ENCODE results near the gene NLRP7. TPM values are rescaled to one million over a fixed set of nuclear protein-coding genes. Genes with fewer than 3 reads are reported as not detected.

Gene NLRP7
- total RNA-seq, 1 experiment from 2014 or later = 0.11 TPM

DNA sequence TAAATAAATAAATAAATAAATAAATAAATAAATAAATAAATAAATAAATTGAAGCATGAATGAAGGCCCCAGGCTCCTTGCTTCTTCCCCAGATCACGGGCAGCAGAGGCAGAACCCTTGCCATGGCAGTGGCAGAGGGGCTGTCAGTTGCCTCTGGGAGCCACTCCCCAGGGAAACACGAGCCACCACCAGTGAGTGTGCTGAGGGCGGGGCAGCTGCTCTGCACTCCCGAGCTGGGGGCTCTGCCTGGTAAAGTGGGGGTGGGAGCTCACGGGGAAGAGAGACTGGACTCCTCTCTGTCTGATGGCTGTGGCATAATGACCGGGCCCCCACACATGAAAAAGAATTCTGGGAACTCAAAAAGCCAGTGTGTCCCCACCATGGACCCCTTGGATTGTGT, 65.4 kb downstream of the NLRP7 start:
- no peaks in the 10 kb centered on the region for H3K9me3 ChIP-seq (ENCODE audit: low read length)
- H3K4me3 ChIP-seq (ENCODE audit: low read length) = no peak overlapping the region
- H3K27ac ChIP-seq (ENCODE audit: low read length) = no peak overlapping the region
- no peaks in the 10 kb centered on the region for H3K79me2 ChIP-seq (ENCODE audit: low read length)
- no peaks in the 10 kb centered on the region for H3K27me3 ChIP-seq (ENCODE audit: low read length)
- no peaks in the 10 kb centered on the region for H4K20me1 ChIP-seq (ENCODE audit: insufficient read depth, low read depth, low read length)
- H3K36me3 ChIP-seq (ENCODE audit: insufficient read depth, low read length) = no peaks in the 10 kb centered on the region
- H3K4me1 ChIP-seq (ENCODE audit: low read length) = no peaks in the 10 kb centered on the region
- no peaks in the 10 kb centered on the region for H3K9me2 ChIP-seq (replicated peaks; ENCODE audit: insufficient read depth, low read length)
- no peak overlapping the region for H3K9ac ChIP-seq (ENCODE audit: low read length)
- no peak for DNase-seq
- H2AFZ ChIP-seq (ENCODE audit: low read length) = no peak overlapping the region
- H3K4me2 ChIP-seq (ENCODE audit: low read depth, low read length, poor library complexity, severe bottlenecking) = no peak overlapping the region

DNA sequence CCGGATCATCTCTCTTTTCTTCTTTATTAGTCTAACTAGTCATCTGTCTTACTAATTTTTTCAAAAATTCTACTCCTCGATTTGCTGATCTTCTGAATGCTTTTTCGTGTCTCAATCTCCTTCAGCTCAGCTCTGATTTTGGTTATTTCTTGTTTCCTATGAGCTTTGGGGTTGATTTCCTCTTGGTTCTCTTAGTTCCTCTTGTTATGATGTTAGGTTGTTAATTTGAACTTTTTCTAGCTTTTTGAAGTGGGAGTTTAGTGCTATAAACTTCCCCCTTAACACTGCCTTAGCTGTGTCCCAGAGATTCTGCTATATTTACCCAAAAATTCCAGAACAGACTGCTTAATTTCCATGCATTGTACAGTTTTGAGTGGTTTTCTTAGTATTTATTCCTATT, 69.9 kb downstream of the NLRP7 start:
- Histone ChIP-seq H3K27me3 (ENCODE audit: low read length) (no peaks in the 10 kb centered on the region), H3K36me3 (ENCODE audit: insufficient read depth, low read length) (no peaks in the 10 kb centered on the region), H3K9ac (ENCODE audit: low read length) (no peak overlapping the region), H2AFZ (ENCODE audit: low read length) (no peak overlapping the region), H3K27ac (ENCODE audit: low read length) (no peak overlapping the region), H3K4me1 (ENCODE audit: low read length) (no peaks in the 10 kb centered on the region), H3K9me2 (replicated peaks; ENCODE audit: insufficient read depth, low read length) (no peaks in the 10 kb centered on the region), H3K79me2 (ENCODE audit: low read length) (no peaks in the 10 kb centered on the region), H3K4me3 (ENCODE audit: low read length) (no peak overlapping the region), H3K9me3 (ENCODE audit: low read length) (no peaks in the 10 kb centered on the region), H3K4me2 (ENCODE audit: low read depth, low read length, poor library complexity, severe bottlenecking) (no peak overlapping the region), H4K20me1 (ENCODE audit: insufficient read depth, low read depth, low read length) (no peaks in the 10 kb centered on the region)
- DNase-seq = no peak

DNA sequence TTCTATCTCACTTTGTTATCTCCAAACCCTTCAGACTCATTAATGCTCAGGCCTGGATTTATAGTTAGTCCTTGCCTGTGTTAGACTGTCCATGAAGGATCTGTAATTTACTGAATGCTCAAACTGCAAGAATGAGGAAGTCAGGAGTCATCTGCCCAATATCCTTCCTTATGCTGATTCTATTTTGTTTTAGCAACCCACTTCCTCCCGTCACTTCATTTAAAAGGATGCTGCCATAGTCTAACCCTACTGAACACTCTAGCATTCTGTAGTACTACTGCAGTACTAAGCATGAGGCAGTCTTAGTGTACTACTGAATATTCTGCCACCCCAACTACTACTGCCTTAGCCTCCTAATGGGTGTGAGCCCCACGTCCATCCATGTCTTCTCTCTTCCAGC, 71.8 kb downstream of the NLRP7 start:
- Histone ChIP-seq H2AFZ (ENCODE audit: low read length) (no peak overlapping the region), H3K9me2 (replicated peaks; ENCODE audit: insufficient read depth, low read length) (no peaks in the 10 kb centered on the region), H3K9ac (ENCODE audit: low read length) (no peak overlapping the region), H3K27ac (ENCODE audit: low read length) (no peak overlapping the region), H3K36me3 (ENCODE audit: insufficient read depth, low read length) (no peaks in the 10 kb centered on the region), H3K27me3 (ENCODE audit: low read length) (no peaks in the 10 kb centered on the region), H3K4me3 (ENCODE audit: low read length) (no peak overlapping the region), H3K9me3 (ENCODE audit: low read length) (no peaks in the 10 kb centered on the region), H3K4me2 (ENCODE audit: low read depth, low read length, poor library complexity, severe bottlenecking) (no peak overlapping the region), H3K79me2 (ENCODE audit: low read length) (no peaks in the 10 kb centered on the region), H4K20me1 (ENCODE audit: insufficient read depth, low read depth, low read length) (no peaks in the 10 kb centered on the region), H3K4me1 (ENCODE audit: low read length) (no peaks in the 10 kb centered on the region)
- DNase-seq = peak; percentile 39

DNA sequence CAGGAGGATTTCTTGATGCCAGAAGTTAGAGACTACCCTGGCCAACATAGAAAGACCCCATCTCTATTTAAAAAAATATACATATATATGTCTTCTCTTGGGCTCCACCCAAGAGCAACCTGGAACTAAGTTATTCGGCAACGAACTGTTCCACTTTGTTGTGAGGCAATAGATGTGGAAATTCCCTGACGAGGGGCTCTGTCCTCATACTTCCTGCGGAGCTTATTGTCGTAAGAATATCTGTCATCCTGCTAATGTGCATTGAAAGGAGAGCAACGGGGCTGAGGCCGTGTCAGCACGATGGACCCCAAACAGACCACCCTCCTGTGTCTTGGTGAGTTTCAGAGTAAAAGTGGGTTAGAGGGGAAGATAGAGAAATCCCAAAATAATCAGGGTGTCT, 73.3 kb downstream of the NLRP7 start, which contains the start of gene FCAR:
Gene FCAR (plus strand): TSS at position 246 of the 400 bp plus-strand sequence. CDS start 55 bp downstream, at position 301.
- Histone ChIP-seq H3K9ac (ENCODE audit: low read length) (no peak within 1 kb of the TSS), H3K4me1 (ENCODE audit: low read length) (no peaks in the 10 kb centered on the region), H3K27ac (ENCODE audit: low read length) (no peak within 1 kb of the TSS)

More for the DNA sequence above, 73.3 kb downstream of the NLRP7 start, which contains the start of gene FCAR:
- no peaks in the 10 kb centered on the region for H3K79me2 ChIP-seq (ENCODE audit: low read length)
- H3K9me3 ChIP-seq (ENCODE audit: low read length) = no peaks in the 10 kb centered on the region
- no peak within 1 kb of the TSS for H2AFZ ChIP-seq (ENCODE audit: low read length)
- H3K9me2 ChIP-seq (replicated peaks; ENCODE audit: insufficient read depth, low read length) = no peaks in the 10 kb centered on the region
- no peak for DNase-seq
- no peaks in the 10 kb centered on the region for H3K27me3 ChIP-seq (ENCODE audit: low read length)
- H3K36me3 ChIP-seq (ENCODE audit: insufficient read depth, low read length) = no peaks in the 10 kb centered on the region
- H3K4me2 ChIP-seq (ENCODE audit: low read depth, low read length, poor library complexity, severe bottlenecking) = no peak within 1 kb of the TSS
- H4K20me1 ChIP-seq (ENCODE audit: insufficient read depth, low read depth, low read length) = no peaks in the 10 kb centered on the region
- no peak within 1 kb of the TSS for H3K4me3 ChIP-seq (ENCODE audit: low read length)

Small RNAs within 50 kb of the gene (small RNA-seq; reads per million reads assigned to genes)
- gene AC011476.8 = not detected

Other genes starting within 250 kb of the NLRP7 start
- not detected in 2 replicates for gene KIR3DL3, start 223.1 kb downstream of the NLRP7 start, total RNA-seq (2014; rRNA removed; shearing (Covaris generic); ENCODE audit: low replicate concordance)
- not detected in 2 replicates for gene KIR2DL3, start 209.0 kb downstream of the NLRP7 start, total RNA-seq (2014; rRNA removed; shearing (Covaris generic); ENCODE audit: low replicate concordance)
- not detected in 2 replicates for gene KIR2DL1, start 177.7 kb downstream of the NLRP7 start, total RNA-seq (2014; rRNA removed; shearing (Covaris generic); ENCODE audit: low replicate concordance)
- gene KIR2DL4, start 143.9 kb downstream of the NLRP7 start, total RNA-seq (2014; rRNA removed; shearing (Covaris generic); ENCODE audit: low replicate concordance) = not detected in 2 replicates
- gene KIR3DL1, start 131.1 kb downstream of the NLRP7 start, total RNA-seq (2014; rRNA removed; shearing (Covaris generic); ENCODE audit: low replicate concordance) = not detected in 2 replicates
- not detected in 2 replicates for gene KIR2DS4, start 114.9 kb downstream of the NLRP7 start, total RNA-seq (2014; rRNA removed; shearing (Covaris generic); ENCODE audit: low replicate concordance)
- gene KIR3DL2, start 97.1 kb downstream of the NLRP7 start, total RNA-seq (2014; rRNA removed; shearing (Covaris generic); ENCODE audit: low replicate concordance) = not detected in 2 replicates
- not detected in 2 replicates for gene FCAR, start 73.3 kb downstream of the NLRP7 start, total RNA-seq (2014; rRNA removed; shearing (Covaris generic); ENCODE audit: low replicate concordance)
- gene NCR1, start 41.4 kb downstream of the NLRP7 start, total RNA-seq (2014; rRNA removed; shearing (Covaris generic); ENCODE audit: low replicate concordance) = not detected in 2 replicates
- gene NLRP2, start 18.8 kb upstream of the NLRP7 start, total RNA-seq (2014; rRNA removed; shearing (Covaris generic); ENCODE audit: low replicate concordance) = 28.2 and 35.0 TPM in 2 replicates
- 0.26 TPM in 1 of 2 replicates, not detected in the other for gene GP6, start 90.7 kb upstream of the NLRP7 start, total RNA-seq (2014; rRNA removed; shearing (Covaris generic); ENCODE audit: low replicate concordance)
- gene RDH13, start 115.6 kb upstream of the NLRP7 start, total RNA-seq (2014; rRNA removed; shearing (Covaris generic); ENCODE audit: low replicate concordance) = 16.4 and 23.8 TPM in 2 replicates
- gene EPS8L1, start 128.3 kb upstream of the NLRP7 start, total RNA-seq (2014; rRNA removed; shearing (Covaris generic); ENCODE audit: low replicate concordance) = not detected in 2 replicates
- 81.8 and 267 TPM in 2 replicates for gene PPP1R12C, start 170.1 kb upstream of the NLRP7 start, total RNA-seq (2014; rRNA removed; shearing (Covaris generic); ENCODE audit: low replicate concordance)
- 10.4 and 39.0 TPM in 2 replicates for gene TNNT1, start 201.7 kb upstream of the NLRP7 start, total RNA-seq (2014; rRNA removed; shearing (Covaris generic); ENCODE audit: low replicate concordance)
- 0.93 and 1.2 TPM in 2 replicates for gene TNNI3, start 210.2 kb upstream of the NLRP7 start, total RNA-seq (2014; rRNA removed; shearing (Covaris generic); ENCODE audit: low replicate concordance)
- gene DNAAF3, start 219.1 kb upstream of the NLRP7 start, total RNA-seq (2014; rRNA removed; shearing (Covaris generic); ENCODE audit: low replicate concordance) = 2.5 and 4.2 TPM in 2 replicates
- gene SYT5, start 232.8 kb upstream of the NLRP7 start, total RNA-seq (2014; rRNA removed; shearing (Covaris generic); ENCODE audit: low replicate concordance) = not detected in 2 replicates